Fibroblast of mammary gland (primary cell): ENCODE measurements around the gene NSMCE4A.

Experiments
- DNase-seq: peaks from one replicate; pipeline ENCODE4 v3.0.0-alpha.2; 2010; ENCODE audit warnings: low read depth
- H3K4me3 ChIP-seq: 2 replicates; pipeline ENCODE4 v1.5.1; 2011; ENCODE audit warnings: low read depth, mild to moderate bottlenecking, low read length, moderate library complexity; ENCODE audit not compliant: control insufficient read depth
- CTCF ChIP-seq: conservative IDR thresholded peaks from 2 replicates; pipeline ENCODE4 v1.5.1; 2011; ENCODE audit warnings: low read depth, low read length, inconsistent platforms; ENCODE audit not compliant: control insufficient read depth, insufficient read depth

NSMCE4A gene

GRCh38 chr10:121952226-121952625 lies 22.8 kb downstream of the NSMCE4A start:
- TF ChIP-seq CTCF, result no peak
- no peak overlapping the region for H3K4me3 ChIP-seq
- DNase-seq, result peak; percentile 89

GRCh38 chr10:121949451-121949850 lies 25.6 kb downstream of the NSMCE4A start:
- no peak for DNase-seq
- TF ChIP-seq CTCF, result no peak
- H3K4me3 ChIP-seq, result no peak overlapping the region

- no peak for DNase-seq
- no peak for TF ChIP-seq CTCF
- H3K4me3 ChIP-seq, result no peak overlapping the region
Measured at GRCh38 chr10:121949049-121949448, 26.0 kb downstream of the NSMCE4A start.

- no peak overlapping the region for H3K4me3 ChIP-seq
- TF ChIP-seq CTCF, result no peak
- peak; percentile 8 for DNase-seq
Measured at GRCh38 chr10:121947343-121948330, 27.4 kb downstream of the NSMCE4A start.

GRCh38 chr10:121942749-121943416 lies 32.1 kb downstream of the NSMCE4A start:
- DNase-seq, result peak; percentile 98
- no peak overlapping the region for H3K4me3 ChIP-seq
- TF ChIP-seq CTCF, result no peak

- no peak overlapping the region for H3K4me3 ChIP-seq
- no peak for DNase-seq
- TF ChIP-seq CTCF, result no peak
Measured at GRCh38 chr10:121941532-121941931, 33.5 kb downstream of the NSMCE4A start.
